MM.1S (cell line): ENCODE results near the gene PHACTR1.

Experiments
- DNase-seq: peaks from one replicate; pipeline ENCODE4 v3.0.0-alpha.2; 2015
- H2AFZ ChIP-seq: fragments of 300-600 bp; sonication (generic); 2 replicates; pipeline ENCODE4 v1.6.0; 2016; ENCODE audit warnings: antibody characterized with exemption, low read length
- H3F3A ChIP-seq: fragments of 300-600 bp; sonication (generic); 2 replicates; pipeline ENCODE4 v1.6.1; 2016; ENCODE audit warnings: mild to moderate bottlenecking, antibody characterized with exemption, low read length, moderate library complexity, mixed read lengths; ENCODE audit not compliant: insufficient read depth
- H3K27ac ChIP-seq: fragments of 300-600 bp; sonication (generic); 2 replicates; pipeline ENCODE4 v1.5.1; 2016; ENCODE audit warnings: mild to moderate bottlenecking, low read length
- H3K27me3 ChIP-seq: fragments of 300-600 bp; sonication (generic); replicated peaks from 2 replicates; pipeline ENCODE4 v1.6.0; 2016; ENCODE audit warnings: low read length; ENCODE audit not compliant: insufficient read depth
- H3K36me3 ChIP-seq: fragments of 300-600 bp; sonication (generic); replicated peaks from 2 replicates; pipeline ENCODE4 v1.6.1; 2016; ENCODE audit warnings: mild to moderate bottlenecking, low read length, mixed read lengths; ENCODE audit not compliant: insufficient read depth
- H3K4me1 ChIP-seq: fragments of 300-600 bp; sonication (generic); 2 replicates; pipeline ENCODE4 v1.6.1; 2016; ENCODE audit warnings: low read length, mixed read lengths
- H3K4me2 ChIP-seq: fragments of 300-600 bp; sonication (generic); 2 replicates; pipeline ENCODE4 v1.6.0; 2016; ENCODE audit warnings: low read depth, low read length
- H3K4me3 ChIP-seq: fragments of 300-600 bp; sonication (generic); 2 replicates; pipeline ENCODE4 v1.5.1; 2016; ENCODE audit warnings: low read length, mixed read lengths
- H3K79me2 ChIP-seq: fragments of 300-600 bp; sonication (generic); 2 replicates; pipeline ENCODE4 v1.6.1; 2016; ENCODE audit warnings: mixed run types, low read length, mixed read lengths
- H3K9ac ChIP-seq: fragments of 300-600 bp; sonication (generic); 2 replicates; pipeline ENCODE4 v1.6.1; 2016; ENCODE audit warnings: low read length, mixed read lengths
- H3K9me2 ChIP-seq: fragments of 300-600 bp; sonication (generic); replicated peaks from 2 replicates; pipeline ENCODE4 v1.6.1; 2016; ENCODE audit warnings: mild to moderate bottlenecking, low read length, mixed read lengths; ENCODE audit not compliant: insufficient read depth
- H3K9me3 ChIP-seq: fragments of 300-600 bp; sonication (generic); replicated peaks from 2 replicates; pipeline ENCODE4 v1.6.1; 2016; ENCODE audit warnings: mild to moderate bottlenecking, low read length, mixed read lengths; ENCODE audit not compliant: insufficient read depth
- H4K20me1 ChIP-seq: fragments of 300-600 bp; sonication (generic); 2 replicates; pipeline ENCODE4 v1.6.1; 2016; ENCODE audit warnings: mild to moderate bottlenecking, low read length, moderate library complexity, mixed read lengths; ENCODE audit not compliant: insufficient read depth
- EZH2 ChIP-seq: fragments of 300-600 bp; sonication (generic); optimal IDR thresholded peaks from 2 replicates; pipeline ENCODE3; 2017; ENCODE audit warnings: low read depth, mild to moderate bottlenecking, antibody characterized with exemption, low read length, mixed read lengths
- EZH2phosphoT487 ChIP-seq: fragments of 300-600 bp; sonication (generic); IDR thresholded peaks from 2 replicates; pipeline ENCODE4 v1.6.1; 2018; ENCODE audit warnings: antibody characterized with exemption, low read length
- TF ChIP-seq, protein P1 (sequence below): fragments of 300-600 bp; sonication (generic); IDR thresholded peaks from 2 replicates; pipeline ENCODE4 v1.5.1; 2016; ENCODE audit warnings: antibody characterized with exemption, low read length, mixed read lengths

Gene PHACTR1

DNA sequence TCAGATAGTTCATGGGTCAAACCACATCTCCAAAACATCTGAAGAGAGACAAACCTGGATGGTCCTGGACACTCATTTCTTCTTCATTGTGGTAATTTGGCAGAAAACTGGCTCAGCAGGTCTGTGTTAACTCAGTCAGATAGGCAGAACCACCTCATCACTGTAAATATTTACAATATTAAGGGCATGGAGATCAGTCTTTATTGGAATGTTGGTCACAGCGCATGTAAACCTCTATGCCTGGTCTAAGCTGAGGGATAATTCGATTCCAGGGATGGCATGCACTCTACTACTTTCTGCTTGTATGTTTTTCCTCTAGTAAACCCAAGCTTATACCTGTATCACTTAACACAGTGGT, 615.8 kb downstream of the PHACTR1 start:
- Histone ChIP-seq H3K36me3 (no peaks in the 10 kb centered on the region), H3K9me3 (no peaks in the 10 kb centered on the region), H2AFZ (no peak overlapping the region), H3F3A (peaks cover 15% of the 10 kb centered on the region), H3K9me2 (no peaks in the 10 kb centered on the region), H3K27ac (no peak overlapping the region), H3K27me3 (no peaks in the 10 kb centered on the region), H3K4me2 (no peak overlapping the region), H3K79me2 (peaks cover 3% of the 10 kb centered on the region; the same call in 1 of the 2 replicates), H3K4me1 (peaks cover 25% of the 10 kb centered on the region), H3K9ac (no peak overlapping the region), H3K4me3 (no peak overlapping the region), H4K20me1 (no peaks in the 10 kb centered on the region)
- TF ChIP-seq EZH2phosphoT487: no peak
- TF ChIP-seq, protein P1, sequence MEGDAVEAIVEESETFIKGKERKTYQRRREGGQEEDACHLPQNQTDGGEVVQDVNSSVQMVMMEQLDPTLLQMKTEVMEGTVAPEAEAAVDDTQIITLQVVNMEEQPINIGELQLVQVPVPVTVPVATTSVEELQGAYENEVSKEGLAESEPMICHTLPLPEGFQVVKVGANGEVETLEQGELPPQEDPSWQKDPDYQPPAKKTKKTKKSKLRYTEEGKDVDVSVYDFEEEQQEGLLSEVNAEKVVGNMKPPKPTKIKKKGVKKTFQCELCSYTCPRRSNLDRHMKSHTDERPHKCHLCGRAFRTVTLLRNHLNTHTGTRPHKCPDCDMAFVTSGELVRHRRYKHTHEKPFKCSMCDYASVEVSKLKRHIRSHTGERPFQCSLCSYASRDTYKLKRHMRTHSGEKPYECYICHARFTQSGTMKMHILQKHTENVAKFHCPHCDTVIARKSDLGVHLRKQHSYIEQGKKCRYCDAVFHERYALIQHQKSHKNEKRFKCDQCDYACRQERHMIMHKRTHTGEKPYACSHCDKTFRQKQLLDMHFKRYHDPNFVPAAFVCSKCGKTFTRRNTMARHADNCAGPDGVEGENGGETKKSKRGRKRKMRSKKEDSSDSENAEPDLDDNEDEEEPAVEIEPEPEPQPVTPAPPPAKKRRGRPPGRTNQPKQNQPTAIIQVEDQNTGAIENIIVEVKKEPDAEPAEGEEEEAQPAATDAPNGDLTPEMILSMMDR: no peak
- TF ChIP-seq EZH2: no peak
- DNase-seq: no peak

DNA sequence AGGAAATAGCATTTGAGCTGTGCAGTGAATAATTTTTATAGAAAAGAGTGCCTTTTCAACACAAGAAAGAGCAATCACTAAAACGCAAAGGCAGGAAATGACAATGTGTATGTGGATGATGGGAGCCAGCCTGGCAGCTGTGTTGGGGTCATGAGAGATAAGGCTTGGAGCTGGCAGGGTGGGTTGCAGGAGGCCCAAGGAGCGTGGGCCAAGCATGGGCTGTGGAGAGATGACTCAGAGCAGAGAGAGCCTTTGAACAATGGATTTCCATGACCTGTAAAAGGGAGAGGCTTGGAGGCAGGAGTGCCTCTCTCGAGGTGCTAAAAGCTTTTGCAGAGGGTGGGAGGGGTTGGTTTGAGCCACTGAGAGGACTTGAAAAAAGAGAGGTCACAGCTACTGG, 618.4 kb downstream of the PHACTR1 start:
- Histone ChIP-seq H2AFZ (no peak overlapping the region), H3K36me3 (no peaks in the 10 kb centered on the region), H3K9ac (no peak overlapping the region), H3K4me2 (no peak overlapping the region), H4K20me1 (no peaks in the 10 kb centered on the region), H3K9me2 (no peaks in the 10 kb centered on the region), H3K79me2 (no peaks in the 10 kb centered on the region), H3K4me3 (no peak overlapping the region), H3K27me3 (no peaks in the 10 kb centered on the region), H3K9me3 (no peaks in the 10 kb centered on the region), H3F3A (0 out of 2 replicates have a peak, but pooled peaks cover 6% of the 10 kb centered on the region), H3K4me1 (peaks cover 16% of the 10 kb centered on the region), H3K27ac (no peak overlapping the region)
- no peak for TF ChIP-seq EZH2
- TF ChIP-seq EZH2phosphoT487: no peak
- TF ChIP-seq, protein P1: no peak
- DNase-seq: no peak

DNA sequence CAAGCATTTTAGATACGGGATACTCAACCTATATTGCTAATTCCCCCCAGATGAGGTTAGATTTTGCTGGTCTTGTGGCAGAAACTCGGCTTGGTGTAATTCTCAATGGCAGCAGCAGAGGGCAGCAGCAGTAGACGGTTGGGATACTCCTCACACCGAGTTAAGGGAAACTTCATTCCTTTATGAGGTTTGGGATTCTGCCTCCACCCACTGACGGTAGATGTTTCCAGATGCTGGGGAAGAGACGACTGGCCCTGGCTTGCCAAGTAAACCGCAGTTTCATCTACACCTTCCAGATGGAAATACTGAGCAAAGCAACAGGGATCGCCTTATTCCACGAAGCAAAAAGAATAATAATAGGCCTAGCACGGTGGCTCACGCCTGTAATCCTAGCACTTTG, 620.0 kb downstream of the PHACTR1 start:
- TF ChIP-seq, protein P1: peak; percentile 88
- no peak for TF ChIP-seq EZH2
- peak overlapping the region; percentile 26; the same call in 1 of the 2 replicates for H3K4me2 ChIP-seq
- no peaks in the 10 kb centered on the region for H3K9me3 ChIP-seq
- no peak overlapping the region for H3K4me3 ChIP-seq
- no peak overlapping the region for H3K27ac ChIP-seq
- H3K79me2 ChIP-seq: no peaks in the 10 kb centered on the region
- peak overlapping the region; percentile 13; the same call in 1 of the 2 replicates for H2AFZ ChIP-seq
- no peak overlapping the region for H3K9ac ChIP-seq
- H3K9me2 ChIP-seq: no peaks in the 10 kb centered on the region
- peaks cover 5% of the 10 kb centered on the region for H3K4me1 ChIP-seq
- peak; percentile 53 for DNase-seq
- no peaks in the 10 kb centered on the region for H4K20me1 ChIP-seq
- no peaks in the 10 kb centered on the region for H3K27me3 ChIP-seq
- no peaks in the 10 kb centered on the region for H3F3A ChIP-seq
- no peaks in the 10 kb centered on the region for H3K36me3 ChIP-seq
